Fibroblast of lung (primary cell): ENCODE measurements around the gene SEMA4C.

ENCODE experiments used
- CTCF ChIP-seq, 2 donors: IDR thresholded peaks in 1 of 2; conservative IDR thresholded peaks in 1 of 2; 1 replicate in 1 of 2; 2 replicates in 1 of 2; pipeline ENCODE4 v1.5.1; 2011 to 2012; ENCODE audit warnings: low read length in 2 of 2, control low read depth in 1 of 2, inconsistent platforms in 1 of 2, low read depth in 1 of 2, mild to moderate bottlenecking in 1 of 2
- EZH2 ChIP-seq: IDR thresholded peaks from 2 replicates; pipeline ENCODE4 v1.5.1; 2012; ENCODE audit warnings: low read length, control low read depth, mild to moderate bottlenecking; ENCODE audit errors: missing control alignments

GRCh38 chr2:96837575-96837974 is 32.3 kb downstream of the SEMA4C start:
- TF ChIP-seq CTCF (conservative IDR thresholded peaks at IDR 0.05 in 1 of 2, IDR thresholded peaks at IDR 0.05 in 1 of 2; ENCODE audit: low read depth in 1 of 2, low read length in 2 of 2) (no peak), EZH2 (no peak)
